ENCODE measurements around the gene ZNF665.
"Not testable (repeated sequence)": the region's sequence is repeated elsewhere in the genome, so short reads cannot be mapped to it uniquely, and the experiment has no call there.

ZNF665 gene

DNA sequence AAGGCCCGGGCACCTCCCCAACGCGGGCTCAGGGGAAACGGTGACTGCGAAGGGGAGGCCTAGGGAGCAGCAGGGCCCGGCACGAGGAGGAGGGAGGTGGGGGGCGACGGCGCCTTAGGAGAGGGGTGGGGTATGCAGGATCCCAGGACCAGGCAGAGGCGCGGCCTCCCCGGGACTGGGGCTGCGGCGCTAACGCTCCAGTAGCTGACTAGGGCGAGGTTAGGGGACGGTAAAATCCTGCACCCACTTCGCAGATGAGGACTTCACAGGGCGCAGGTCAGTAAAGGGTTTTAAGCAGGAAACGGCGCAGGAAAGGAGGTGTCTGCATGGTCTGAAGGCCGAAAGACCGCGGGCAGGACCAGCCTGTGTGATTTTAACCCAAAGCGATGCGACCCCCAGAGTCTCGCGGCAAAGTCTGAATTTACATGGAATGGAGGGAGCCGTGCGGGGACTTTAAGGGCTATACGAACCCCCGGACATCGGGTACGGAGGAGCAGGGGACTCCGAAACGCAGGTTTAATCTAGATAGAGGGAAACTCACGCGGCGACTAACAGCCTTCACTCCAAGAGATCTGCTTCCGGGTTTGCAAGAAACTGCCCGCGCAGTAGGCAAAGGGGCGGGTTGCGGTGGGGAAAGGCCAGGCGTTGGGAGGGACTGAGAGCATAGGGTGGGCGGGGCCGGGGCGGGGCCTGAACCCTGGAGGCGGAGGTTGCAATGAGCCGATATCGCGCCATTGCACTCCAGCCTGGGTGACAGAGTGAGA, at the start of gene ZNF665:
Gene ZNF665, minus strand, starts transcription at position 588 of the 764 bp plus-strand sequence. CDS start 10,460 bp downstream, outside the sequence.
- DNase-seq (ENCODE audit: low read depth), result peak; percentile 70

GRCh38 chr19:53237114-53237777, 44.1 kb upstream of the ZNF665 start:
- no peak for DNase-seq (ENCODE audit: low read depth)

GRCh38 chr19:53224606-53225005, 31.4 kb upstream of the ZNF665 start:
- DNase-seq (ENCODE audit: low read depth), result no peak

DNA sequence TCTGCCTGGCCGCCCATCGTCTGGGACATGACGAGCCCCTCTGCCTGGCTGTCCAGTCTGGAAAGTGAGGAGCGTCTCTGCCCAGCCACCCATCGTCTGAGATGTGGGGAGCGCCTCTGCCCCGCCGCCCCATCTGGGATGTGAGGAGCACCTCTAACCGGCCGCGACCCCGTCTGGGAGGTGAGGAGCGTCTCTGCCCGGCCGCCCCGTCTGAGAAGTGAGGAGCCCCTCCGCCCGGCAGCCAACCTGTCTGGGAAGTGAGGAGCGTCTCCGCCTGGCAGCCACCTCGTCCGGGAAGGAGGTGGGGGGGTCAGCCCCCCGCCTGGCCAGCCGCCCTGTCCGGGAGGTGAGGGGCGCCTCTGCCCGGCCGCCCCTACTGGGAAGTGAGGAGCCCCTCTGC, 29.6 kb upstream of the ZNF665 start:
- DNase-seq (ENCODE audit: low read depth), result not testable (repeated sequence)

DNA sequence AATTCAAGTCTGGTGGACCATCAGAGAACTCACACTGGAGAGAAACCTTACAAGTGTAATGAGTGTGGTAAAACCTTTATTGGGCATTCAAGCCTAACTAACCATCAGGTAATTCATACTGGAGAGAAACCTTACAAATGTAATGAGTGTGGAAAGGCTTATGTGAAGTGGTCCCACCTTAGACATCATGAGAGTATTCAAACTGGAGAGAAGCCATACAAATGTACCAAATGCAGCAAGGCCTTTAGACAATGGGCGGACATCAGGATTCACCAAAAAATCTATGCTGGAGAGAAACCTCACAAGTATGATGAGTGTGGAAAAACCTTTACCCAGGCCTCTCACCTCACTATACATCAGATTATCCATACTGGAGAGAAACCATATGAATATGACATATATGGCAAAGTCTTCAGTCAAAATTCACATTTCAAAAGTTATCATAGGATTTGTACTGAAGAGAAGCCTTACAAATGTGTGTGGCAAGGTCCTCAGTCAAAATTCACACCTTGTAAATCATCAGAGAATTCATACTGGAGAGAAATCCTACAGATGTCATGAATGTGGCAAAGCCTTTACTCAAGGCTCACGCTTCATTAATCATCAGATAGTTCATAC, 19.7 kb upstream of the ZNF665 start:
- DNase-seq (ENCODE audit: low read depth), result no peak

GRCh38 chr19:53211554-53211953, 18.4 kb upstream of the ZNF665 start:
- not testable (repeated sequence) for DNase-seq (ENCODE audit: low read depth)

DNA sequence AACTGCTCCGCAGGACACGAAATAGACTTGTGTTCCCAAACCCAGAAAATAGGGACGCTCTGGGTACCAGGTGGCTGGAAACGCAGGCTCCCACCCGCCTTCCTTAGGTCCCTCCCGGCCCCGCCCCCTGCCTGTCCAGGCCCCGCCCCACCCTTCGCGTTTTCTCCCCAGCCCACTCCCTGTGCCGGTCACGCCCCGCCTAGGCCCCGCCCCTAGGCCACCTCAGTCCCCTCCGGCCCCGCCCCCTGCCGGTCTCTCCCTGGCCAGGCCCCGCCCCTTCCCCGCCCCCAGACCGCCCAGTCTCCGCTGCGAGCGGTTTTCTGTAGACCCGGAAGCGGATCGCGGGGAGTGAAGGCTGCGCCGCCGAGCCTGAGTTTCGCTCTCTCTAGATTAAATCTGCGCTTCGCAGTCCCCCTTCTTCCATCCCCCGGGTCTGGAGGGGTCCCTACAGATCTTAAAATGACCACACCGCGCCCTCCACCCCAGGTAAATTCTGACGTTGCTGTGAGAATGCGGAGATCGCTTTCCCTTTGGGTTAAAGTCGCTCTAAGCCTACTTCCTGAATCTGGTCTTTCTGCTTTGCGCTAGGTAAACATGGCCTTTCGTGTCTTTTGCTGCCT, 3.7 kb upstream of the ZNF665 start:
- DNase-seq (ENCODE audit: low read depth), result peak; percentile 98

DNA sequence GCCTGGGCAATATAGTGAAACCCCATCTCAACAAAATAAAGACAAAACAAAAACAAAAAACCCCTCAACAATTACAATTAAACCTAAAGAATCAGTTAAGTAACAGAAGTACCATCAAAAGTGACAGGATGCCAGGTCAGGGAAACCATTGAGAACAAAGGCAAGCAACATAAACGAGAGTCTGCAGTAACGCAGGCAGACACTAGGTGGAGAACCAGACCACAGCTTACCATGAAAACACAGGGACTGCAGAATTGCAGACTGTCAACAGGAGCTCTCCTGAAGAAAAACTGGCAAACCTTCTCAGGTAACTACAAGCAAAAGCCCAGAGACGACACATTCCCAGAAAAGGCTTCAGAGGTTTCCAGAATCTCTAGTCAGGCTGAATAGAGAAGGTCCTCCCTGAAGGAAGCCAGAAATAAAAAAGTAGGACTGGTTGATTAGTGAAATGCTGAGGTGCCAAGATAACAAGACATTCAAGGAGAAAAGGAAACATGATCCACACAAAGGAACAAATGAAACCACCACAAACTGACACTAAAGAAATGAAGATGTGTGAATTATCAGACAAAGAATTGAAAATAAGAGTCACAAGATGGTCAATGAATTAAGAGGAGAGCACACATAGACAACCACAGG, 2.2 kb upstream of the ZNF665 start:
- DNase-seq (ENCODE audit: low read depth), result peak; percentile 60

DNA sequence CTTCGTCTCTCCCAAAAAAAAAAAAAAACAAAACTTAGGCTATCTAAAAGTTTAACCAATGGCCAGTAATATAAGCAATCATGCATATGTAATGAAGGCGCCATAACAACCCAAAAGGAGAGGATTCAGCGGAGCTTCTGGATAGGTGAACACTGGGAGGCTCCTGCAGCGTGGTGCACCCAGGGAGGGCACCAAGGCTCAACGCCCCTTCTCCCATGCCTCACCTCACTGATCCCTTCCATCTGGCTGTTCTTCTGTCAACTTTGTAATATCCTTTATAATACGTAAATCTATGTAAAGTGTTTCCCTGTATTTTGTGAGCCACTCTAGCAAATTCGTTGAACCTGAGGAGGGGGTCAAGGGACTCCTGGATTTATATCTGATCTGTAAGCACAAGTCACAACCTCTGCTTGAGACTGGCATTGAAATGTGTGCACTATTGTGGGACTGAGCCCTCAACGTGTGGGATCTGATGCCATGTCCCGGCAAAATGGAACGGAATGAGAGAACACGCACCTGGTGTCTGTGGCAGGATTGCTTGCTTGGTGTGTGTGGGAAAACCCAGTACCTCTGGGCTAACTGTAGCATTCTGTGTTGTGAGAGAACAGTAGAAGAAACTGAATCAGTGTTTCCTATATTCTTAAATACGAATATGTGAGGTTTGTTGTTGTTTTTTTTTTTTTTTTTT, 521 bp upstream of the ZNF665 start:
- DNase-seq (ENCODE audit: low read depth), result no peak

GRCh38 chr19:53190253-53190652, 2.9 kb downstream of the ZNF665 start:
- DNase-seq (ENCODE audit: low read depth), result no peak

- not testable (repeated sequence) for DNase-seq (ENCODE audit: low read depth)
These were observed 3.4 kb downstream of the ZNF665 start for GRCh38 chr19:53189691-53190198.

- not testable (repeated sequence) for DNase-seq (ENCODE audit: low read depth)
These were observed 7.8 kb downstream of the ZNF665 start for GRCh38 chr19:53185155-53185882.

DNA sequence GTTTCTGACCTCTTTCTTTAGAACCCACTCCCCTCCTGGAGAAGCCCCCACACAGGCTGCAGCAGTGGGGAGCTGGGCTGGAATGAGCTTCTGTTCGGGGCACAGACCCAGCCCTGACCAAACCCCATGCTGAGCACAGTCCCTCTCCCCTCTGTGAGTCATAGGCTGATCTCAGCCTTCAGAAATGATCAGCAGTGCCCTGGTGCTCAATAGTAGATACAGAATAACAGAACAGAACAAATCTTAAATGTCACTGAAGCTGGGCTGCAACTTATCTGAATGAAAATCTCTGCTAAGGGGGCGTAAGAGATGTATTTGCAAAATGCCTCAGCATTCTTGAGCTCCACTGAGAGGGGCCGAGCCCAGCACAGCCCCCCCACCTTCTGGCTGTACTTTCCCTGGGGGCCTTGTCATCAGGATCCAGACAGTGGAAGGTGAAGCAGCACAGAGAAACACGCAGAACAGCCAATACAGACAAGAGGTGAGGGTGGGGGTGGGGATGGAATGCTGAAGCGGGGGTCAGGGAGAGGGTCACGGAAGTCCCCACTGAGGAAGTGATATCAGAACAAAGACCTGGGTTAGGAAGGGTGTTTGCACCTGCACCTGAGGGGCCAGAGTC, 9.9 kb downstream of the ZNF665 start:
- DNase-seq (ENCODE audit: low read depth), result no peak

DNA sequence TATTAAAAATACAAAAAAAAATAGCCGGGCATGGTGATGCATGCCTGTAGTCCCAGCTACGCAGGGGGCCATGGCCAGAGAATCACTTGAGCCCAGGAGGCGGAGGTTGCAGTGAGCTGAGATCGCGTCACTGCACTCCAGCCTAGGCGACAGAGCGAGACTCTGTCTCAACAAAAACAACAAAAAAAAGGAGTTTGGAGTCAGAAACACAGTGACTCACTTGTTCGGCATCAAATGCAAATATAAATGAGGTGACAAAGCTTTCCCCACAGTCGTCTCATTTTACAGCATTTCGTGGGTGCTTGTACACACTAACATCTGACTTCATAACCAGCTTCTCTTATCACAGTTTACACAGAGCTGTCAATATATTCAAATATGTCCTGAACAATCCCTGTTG, 11.0 kb downstream of the ZNF665 start:
- no peak for DNase-seq (ENCODE audit: low read depth)

DNA sequence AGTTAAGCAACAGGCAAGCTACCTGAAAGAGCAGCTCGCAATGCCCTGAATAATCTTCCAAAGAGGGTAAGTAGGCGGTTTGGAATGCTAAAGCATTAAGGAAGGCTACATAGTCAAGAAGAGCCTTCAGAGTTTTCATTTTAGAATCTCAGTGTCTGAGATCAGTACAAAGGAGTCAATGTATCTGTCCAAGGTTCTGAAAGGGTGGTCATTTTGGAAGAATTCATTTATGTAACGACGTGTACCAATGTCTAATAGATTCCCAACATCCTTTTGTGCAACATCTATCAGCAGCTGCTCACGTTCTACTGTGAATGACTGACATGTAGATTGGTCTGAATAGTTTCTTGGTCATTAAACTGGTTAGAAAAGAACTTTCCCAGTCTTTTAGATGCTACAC, 15.2 kb downstream of the ZNF665 start:
- DNase-seq (ENCODE audit: low read depth), result no peak

GRCh38 chr19:53172889-53173288, 20.3 kb downstream of the ZNF665 start:
- DNase-seq (ENCODE audit: low read depth), result no peak

- DNase-seq (ENCODE audit: low read depth), result no peak
These were observed 27.5 kb downstream of the ZNF665 start for GRCh38 chr19:53165691-53166091.

DNA sequence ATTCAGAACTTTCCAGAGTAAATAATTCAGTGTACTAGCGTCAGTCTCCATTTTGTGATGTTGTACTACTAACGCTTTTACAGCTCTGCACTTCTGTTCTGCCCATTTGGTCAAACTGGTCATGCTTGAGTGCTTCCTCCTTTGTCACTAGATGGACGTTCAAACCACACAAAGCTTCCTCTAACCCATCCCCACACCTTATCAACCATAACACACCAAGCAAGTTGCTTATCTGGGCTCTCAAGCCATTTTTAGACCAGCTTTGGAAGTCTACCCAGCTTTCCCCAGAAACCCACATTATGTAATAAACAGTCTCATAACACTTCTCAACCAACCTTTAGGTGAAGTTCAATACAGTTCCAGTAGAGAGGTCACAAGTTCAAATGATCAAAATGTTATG, 32.0 kb downstream of the ZNF665 start:
- DNase-seq (ENCODE audit: low read depth), result no peak

GRCh38 chr19:53160350-53160749, 32.8 kb downstream of the ZNF665 start:
- no peak for DNase-seq (ENCODE audit: low read depth)

GRCh38 chr19:53158119-53158656, 35.0 kb downstream of the ZNF665 start:
- DNase-seq (ENCODE audit: low read depth), result peak; percentile 1

All from stimulated activated CD4-positive, alpha-beta T cell treated with anti-CD3 and anti-CD28 coated beads, Interleukin-2, amount 100 ng/mL, for 4 hours (primary cell).